HG03175 (cell line): ENCODE results near the gene CPNE4.

Source experiments
- ATAC-seq: cut with Tn5 transposase; IDR thresholded peaks from one replicate; pipeline ENCODE4 v1.9.1; 2021; ENCODE audit warnings: mild to moderate bottlenecking, moderate library complexity; ENCODE audit not compliant: unreplicated experiment

The CPNE4 gene

DNA sequence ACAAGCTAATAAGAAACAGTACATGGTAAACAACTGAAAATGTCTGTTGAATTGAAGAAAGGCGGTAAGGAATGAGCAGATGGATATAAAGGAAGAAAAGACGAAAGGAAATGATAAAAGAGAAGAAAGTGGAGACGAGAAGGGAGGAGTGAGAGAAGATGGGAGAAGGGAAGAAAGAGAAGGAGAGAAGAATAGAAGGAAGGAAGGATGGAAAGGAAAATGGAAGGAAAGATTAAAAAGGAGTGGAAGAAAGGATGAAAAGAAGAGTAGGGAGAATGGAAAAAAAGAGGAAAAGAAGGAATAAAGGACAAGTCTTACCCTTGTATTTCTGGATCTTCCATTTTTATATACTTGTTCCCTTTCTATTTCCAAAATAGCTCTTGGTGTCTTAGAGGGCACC is 17.7 kb downstream of the CPNE4 start:
- ATAC-seq, result no peak

- no peak for ATAC-seq
These were observed 18.5 kb downstream of the CPNE4 start for GRCh38 chr3:132016061-132017041.

- ATAC-seq, result no peak
These were observed 20.7 kb downstream of the CPNE4 start for GRCh38 chr3:132014105-132014504.

- no peak for ATAC-seq
These were observed 25.6 kb downstream of the CPNE4 start for GRCh38 chr3:132009241-132009640.

- no peak for ATAC-seq
These were observed 26.0 kb downstream of the CPNE4 start for GRCh38 chr3:132008837-132009236.

DNA sequence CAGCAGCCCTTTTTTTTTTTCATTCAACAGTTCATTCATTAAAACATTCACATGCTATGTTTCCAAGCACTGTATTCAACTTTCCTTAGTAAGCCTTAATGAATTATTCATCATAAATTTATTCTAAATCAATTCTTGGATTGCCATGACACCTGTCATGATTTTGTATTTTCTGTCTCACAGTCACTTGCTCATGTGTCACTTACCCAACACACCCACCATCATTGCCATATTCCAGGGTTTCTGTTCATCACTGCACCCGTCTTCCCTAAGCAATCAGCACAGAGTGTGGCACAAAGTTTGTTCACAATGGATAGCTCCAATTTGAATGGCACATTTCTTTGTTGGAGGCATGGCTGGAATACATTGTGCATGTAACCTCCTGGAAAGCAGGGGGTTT is 27.2 kb downstream of the CPNE4 start:
- no peak for ATAC-seq

- ATAC-seq, result peak; percentile 46
These were observed 28.1 kb downstream of the CPNE4 start for GRCh38 chr3:132006605-132007204.

DNA sequence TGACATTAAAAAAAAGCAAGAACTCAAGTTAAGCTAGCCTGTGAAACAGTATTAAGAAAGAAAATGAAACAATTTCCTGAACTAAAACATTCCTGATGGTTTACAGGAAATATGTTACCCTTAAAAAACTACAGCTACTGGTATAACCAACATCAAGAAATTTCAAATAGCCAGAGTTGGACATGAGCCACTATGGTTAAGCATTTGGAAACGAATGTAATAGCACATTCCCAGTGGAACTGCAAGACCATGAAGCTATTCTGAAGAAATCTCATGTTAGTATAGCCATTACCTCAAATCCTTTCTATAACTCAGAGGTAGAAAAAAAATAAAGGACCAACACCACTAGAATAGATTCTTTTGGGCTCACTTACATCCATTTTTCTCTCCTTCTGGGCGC is 30.2 kb downstream of the CPNE4 start:
- no peak for ATAC-seq

DNA sequence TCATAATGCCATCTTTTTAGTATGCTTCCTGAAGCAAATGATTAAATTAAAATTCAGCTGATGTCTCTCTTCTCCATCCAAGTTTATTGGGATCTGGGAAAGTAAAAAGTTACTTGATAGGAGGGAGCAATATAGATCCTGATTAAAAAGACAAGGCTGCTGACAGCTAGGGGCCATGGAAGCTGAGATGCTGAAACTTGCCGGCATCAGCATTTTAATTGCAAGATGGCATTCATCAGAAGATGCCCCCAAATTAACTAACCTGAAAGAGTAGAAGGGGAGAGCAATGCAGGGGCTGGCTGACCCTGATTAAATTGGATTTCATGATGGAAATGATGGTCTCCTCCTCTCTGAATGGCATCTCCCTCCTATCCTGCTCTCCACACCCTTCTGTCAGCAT is 31.1 kb downstream of the CPNE4 start:
- no peak for ATAC-seq

DNA sequence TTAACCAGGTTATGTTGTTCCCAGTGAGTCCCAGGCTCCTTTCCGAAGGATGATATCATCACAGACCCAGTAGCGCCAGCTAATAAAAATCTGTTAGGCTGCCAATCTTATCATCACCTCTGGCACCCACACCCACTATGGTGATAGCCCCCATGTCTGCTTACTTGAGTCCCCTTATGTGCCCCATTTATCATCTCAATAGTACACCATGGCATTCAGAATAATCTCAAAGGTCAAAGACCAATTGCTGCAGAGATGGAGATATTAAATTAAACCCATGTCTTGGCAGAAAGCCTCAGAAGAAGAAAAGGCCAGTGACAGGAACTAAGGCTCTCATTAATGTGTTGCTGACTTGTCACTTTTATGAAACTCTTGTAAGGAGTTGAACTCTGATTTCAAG is 32.8 kb downstream of the CPNE4 start:
- no peak for ATAC-seq

- no peak for ATAC-seq
These were observed 33.8 kb downstream of the CPNE4 start for GRCh38 chr3:132001036-132001435.

DNA sequence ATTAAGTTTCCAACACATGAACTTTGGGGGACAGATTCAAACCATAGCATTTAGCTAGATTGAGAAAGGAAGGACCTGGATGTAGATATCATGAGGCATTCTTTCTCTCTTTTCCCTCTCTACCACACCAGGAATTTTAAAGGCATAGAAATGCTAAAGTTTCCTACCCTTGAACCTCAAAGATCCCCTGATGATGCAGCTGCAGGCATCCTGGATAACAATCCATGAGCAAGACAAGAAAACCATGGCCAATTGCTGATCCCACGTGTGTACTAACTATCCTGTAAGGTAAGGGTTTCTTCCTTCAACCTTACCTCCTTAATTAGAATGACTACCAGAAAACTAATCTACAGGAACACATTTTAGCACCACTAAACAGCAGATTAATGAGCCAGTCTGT is 36.8 kb downstream of the CPNE4 start:
- ATAC-seq, result no peak

- no peak for ATAC-seq
These were observed 38.9 kb downstream of the CPNE4 start for GRCh38 chr3:131995891-131996290.

DNA sequence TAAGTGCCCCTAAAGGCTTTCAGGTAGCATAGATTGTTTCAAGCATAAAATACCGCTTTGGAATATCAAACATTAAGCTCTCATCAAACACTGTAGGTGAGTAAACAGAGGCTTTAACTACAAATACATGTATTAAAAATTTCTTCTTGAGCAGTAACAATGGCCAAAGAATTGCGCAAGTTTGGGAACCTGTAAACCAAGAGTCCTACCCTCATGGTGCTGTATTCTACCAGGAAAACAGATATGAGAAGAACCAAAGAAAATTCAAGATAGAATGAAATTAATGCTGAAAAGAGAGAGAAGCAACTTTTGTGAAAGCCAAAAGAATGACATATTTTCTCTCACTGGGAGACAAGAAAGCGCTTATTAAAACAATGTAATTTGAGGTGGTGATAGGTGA is 45.5 kb downstream of the CPNE4 start:
- no peak for ATAC-seq

DNA sequence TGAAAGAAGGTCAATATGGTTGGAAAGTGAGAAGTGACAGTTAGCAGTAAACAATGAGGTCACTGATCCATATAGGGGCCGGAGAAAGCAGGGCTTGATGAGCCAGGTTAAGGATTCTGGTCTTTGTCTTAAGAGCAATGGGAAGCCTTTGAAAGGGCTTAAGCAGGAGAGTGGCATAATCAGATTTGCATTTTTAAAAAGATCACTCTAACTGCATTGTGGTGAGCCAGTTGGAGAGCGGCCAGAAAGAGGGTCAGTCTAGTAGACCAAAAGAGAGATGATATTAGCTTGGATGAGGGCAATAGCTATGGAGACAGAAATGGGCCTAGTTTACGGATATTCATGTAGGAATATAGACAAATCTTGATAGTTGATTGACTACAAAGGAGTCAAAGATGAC is 46.6 kb downstream of the CPNE4 start:
- ATAC-seq, result no peak

- ATAC-seq, result no peak
These were observed 51.1 kb downstream of the CPNE4 start for GRCh38 chr3:131983689-131984088.

DNA sequence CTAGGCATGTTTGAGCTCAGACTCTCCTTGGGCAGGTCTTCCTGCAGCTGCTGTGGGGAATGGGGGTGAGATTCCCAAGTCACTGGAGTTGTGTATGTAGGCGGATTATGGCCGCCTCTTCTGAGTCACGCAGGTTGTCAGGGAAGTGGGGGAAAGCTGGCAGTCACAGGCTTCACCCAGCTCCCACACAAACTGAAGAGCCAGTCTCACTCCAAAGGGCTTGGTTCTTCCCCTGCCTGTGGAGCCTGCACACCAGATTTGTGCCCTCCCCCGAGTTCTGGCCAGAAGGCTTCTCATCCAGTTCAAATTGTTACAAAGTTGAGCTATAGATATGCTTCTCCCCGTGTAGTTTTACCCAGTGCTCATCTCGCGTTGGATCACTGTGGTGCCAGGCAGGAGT is 53.5 kb downstream of the CPNE4 start:
- ATAC-seq, result no peak

DNA sequence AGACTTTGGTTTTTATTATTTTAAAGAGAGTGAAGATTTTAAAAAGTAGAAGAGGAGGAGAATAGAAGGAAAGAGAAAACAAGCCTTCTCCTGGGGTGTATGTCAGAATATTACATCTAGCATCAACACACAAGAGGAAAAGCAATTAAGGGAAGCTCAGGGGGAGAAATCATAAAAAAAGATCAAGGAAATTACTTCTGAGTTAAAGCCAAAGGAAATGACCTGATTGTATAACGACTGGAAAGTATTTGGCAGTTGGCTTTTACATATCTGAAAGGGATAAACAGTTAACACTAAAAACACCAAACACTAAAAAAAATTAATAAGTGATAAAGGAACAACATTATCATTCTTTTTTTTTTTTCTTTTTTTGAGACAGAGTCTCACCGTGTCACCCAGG is 58.4 kb downstream of the CPNE4 start:
- no peak for ATAC-seq

GRCh38 chr3:131975047-131975446 is 59.8 kb downstream of the CPNE4 start:
- ATAC-seq, result no peak

- ATAC-seq, result no peak
These were observed 61.1 kb downstream of the CPNE4 start for GRCh38 chr3:131973731-131974130.

DNA sequence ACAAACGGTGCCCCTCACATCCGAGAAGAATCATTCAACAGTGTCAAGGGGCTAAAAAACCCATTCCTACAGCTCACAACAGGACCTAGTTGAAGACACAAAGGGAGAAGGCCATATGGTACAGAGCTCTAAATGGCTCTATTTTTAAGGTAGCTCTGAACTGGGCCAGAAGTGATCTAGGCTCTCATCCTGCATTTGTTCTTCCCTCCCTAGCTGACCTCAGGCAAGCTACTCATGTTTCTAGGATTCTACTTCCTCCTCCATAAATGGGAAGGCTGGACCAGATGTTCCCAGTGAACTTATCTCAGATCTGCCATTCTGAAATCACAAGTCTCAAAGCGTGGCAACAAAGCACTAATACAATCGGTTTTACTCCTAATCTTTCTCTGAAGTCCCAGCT is 62.3 kb downstream of the CPNE4 start:
- ATAC-seq, result no peak

GRCh38 chr3:131972091-131972490 is 62.7 kb downstream of the CPNE4 start:
- ATAC-seq, result no peak
